DOHH2 (cell line): ENCODE measurements around the gene OSBPL9.

Source experiments
- H3F3A ChIP-seq: fragments of 200-600 bp; sonication (generic), shearing (Covaris generic); 2 replicates; pipeline ENCODE4 v1.6.0; 2016; ENCODE audit warnings: antibody characterized with exemption, mild to moderate bottlenecking; ENCODE audit not compliant: control insufficient read depth, insufficient read depth
- H3K27ac ChIP-seq: fragments of 200-600 bp; sonication (generic); 2 replicates; pipeline ENCODE4 v1.5.1; 2014; ENCODE audit warnings: low read depth, mild to moderate bottlenecking, low read length, moderate library complexity
- H3K27me3 ChIP-seq: fragments of 200-600 bp; sonication (generic); 2 replicates; pipeline ENCODE4 v1.6.1; 2014; ENCODE audit warnings: mild to moderate bottlenecking, low read length, mixed read lengths; ENCODE audit not compliant: control insufficient read depth
- H3K36me3 ChIP-seq: fragments of 200-600 bp; sonication (generic); 2 replicates; pipeline ENCODE4 v1.6.1; 2014; ENCODE audit warnings: mild to moderate bottlenecking, low read length, moderate library complexity, mixed read lengths; ENCODE audit not compliant: control insufficient read depth
- H3K4me1 ChIP-seq: fragments of 200-600 bp; sonication (generic); 2 replicates; pipeline ENCODE4 v1.6.1; 2014; ENCODE audit warnings: mild to moderate bottlenecking, low read length, mixed read lengths; ENCODE audit not compliant: control insufficient read depth
- H3K4me2 ChIP-seq: fragments of 200-600 bp; sonication (generic); 2 replicates; pipeline ENCODE4 v1.6.0; 2014; ENCODE audit warnings: mild to moderate bottlenecking, low read length, moderate library complexity
- H3K4me3 ChIP-seq: fragments of 200-600 bp; sonication (generic); 2 replicates; pipeline ENCODE4 v1.5.1; 2014; ENCODE audit warnings: mild to moderate bottlenecking, low read length, mixed read lengths
- H3K79me2 ChIP-seq: fragments of 200-600 bp; sonication (generic); 2 replicates; pipeline ENCODE4 v1.6.1; 2014; ENCODE audit warnings: mild to moderate bottlenecking, low read length, mixed read lengths; ENCODE audit not compliant: control insufficient read depth
- H3K9me2 ChIP-seq: fragments of 200-600 bp; sonication (generic); replicated peaks from 2 replicates; pipeline ENCODE4 v1.6.1; 2014; ENCODE audit warnings: mild to moderate bottlenecking, low read length, mixed read lengths; ENCODE audit not compliant: control insufficient read depth
- H3K9me3 ChIP-seq: fragments of 200-600 bp; sonication (generic); 2 replicates; pipeline ENCODE4 v1.6.1; 2014; ENCODE audit warnings: antibody characterized with exemption, low read length, mixed read lengths; ENCODE audit not compliant: control insufficient read depth, insufficient read depth
- H4K20me1 ChIP-seq: fragments of 200-600 bp; sonication (generic); 2 replicates; pipeline ENCODE4 v1.6.0; 2014; ENCODE audit warnings: low read depth, mild to moderate bottlenecking, antibody characterized with exemption, low read length, moderate library complexity; ENCODE audit not compliant: control insufficient read depth, insufficient read depth
- CTCF ChIP-seq: fragments of 200-600 bp; sonication (generic); IDR thresholded peaks from one replicate; pipeline ENCODE4 v1.5.1; 2014; ENCODE audit warnings: antibody characterized with exemption, mild to moderate bottlenecking, low read depth, low read length; ENCODE audit not compliant: poor library complexity, severe bottlenecking
- EZH2phosphoT487 ChIP-seq: fragments of 200-600 bp; sonication (generic); IDR thresholded peaks from 2 replicates; pipeline ENCODE4 v1.6.1; 2017; ENCODE audit warnings: borderline replicate concordance, mild to moderate bottlenecking, antibody characterized with exemption, low read length, moderate library complexity, mixed read lengths

The OSBPL9 gene

GRCh38 chr1:51705035-51705434 lies 88.1 kb downstream of the OSBPL9 start:
- Histone ChIP-seq H3K4me1 (no peaks in the 10 kb centered on the region), H3K36me3 (no peaks in the 10 kb centered on the region), H3K4me2 (no peak overlapping the region), H3K27ac (no peak overlapping the region), H3K4me3 (no peak overlapping the region), H3K27me3 (peaks cover 2% of the 10 kb centered on the region; the same call in 1 of the 2 replicates), H3F3A (no peaks in the 10 kb centered on the region), H3K9me2 (no peaks in the 10 kb centered on the region), H3K79me2 (no peaks in the 10 kb centered on the region), H4K20me1 (0 out of 2 replicates have a peak, but pooled peaks cover 3% of the 10 kb centered on the region), H3K9me3 (no peaks in the 10 kb centered on the region)
- TF ChIP-seq EZH2phosphoT487 (no peak), CTCF (no peak)

- H3K4me2 ChIP-seq = no peak overlapping the region
- 0 out of 2 replicates have a peak, but pooled peaks cover 3% of the 10 kb centered on the region for H4K20me1 ChIP-seq
- H3F3A ChIP-seq = no peaks in the 10 kb centered on the region
- no peaks in the 10 kb centered on the region for H3K4me1 ChIP-seq
- no peaks in the 10 kb centered on the region for H3K9me2 ChIP-seq
- no peak overlapping the region for H3K4me3 ChIP-seq
- no peak for TF ChIP-seq CTCF
- no peak for TF ChIP-seq EZH2phosphoT487
- no peak overlapping the region for H3K27ac ChIP-seq
- H3K27me3 ChIP-seq = peaks cover 2% of the 10 kb centered on the region; the same call in 1 of the 2 replicates
- no peaks in the 10 kb centered on the region for H3K79me2 ChIP-seq
- H3K9me3 ChIP-seq = no peaks in the 10 kb centered on the region
- H3K36me3 ChIP-seq = no peaks in the 10 kb centered on the region
Measured at GRCh38 chr1:51708911-51709760, 92.2 kb downstream of the OSBPL9 start.

- Histone ChIP-seq H3K9me2 (no peaks in the 10 kb centered on the region), H3K9me3 (no peaks in the 10 kb centered on the region), H3K4me1 (no peaks in the 10 kb centered on the region), H3K27me3 (peaks cover 2% of the 10 kb centered on the region; the same call in 1 of the 2 replicates), H3K36me3 (no peaks in the 10 kb centered on the region), H3K79me2 (no peaks in the 10 kb centered on the region), H3K4me3 (no peak overlapping the region), H3K4me2 (no peak overlapping the region), H4K20me1 (0 out of 2 replicates have a peak, but pooled peaks cover 3% of the 10 kb centered on the region), H3F3A (no peaks in the 10 kb centered on the region), H3K27ac (no peak overlapping the region)
- TF ChIP-seq EZH2phosphoT487 = no peak
- no peak for TF ChIP-seq CTCF
Measured at GRCh38 chr1:51709951-51710350, 93.1 kb downstream of the OSBPL9 start.
